C4-2B (cell line): ENCODE data around the gene ZBTB48.

Experiments used
- H3K27ac ChIP-seq: fragments of 450-650 bp; 2 replicates; pipeline ENCODE4 v1.5.1; 2017
- ZFX ChIP-seq: fragments of 450-650 bp; IDR thresholded peaks from 2 replicates; pipeline ENCODE4 v1.6.1; 2017
- TF ChIP-seq, protein P1 (sequence below): fragments of 450-650 bp; conservative IDR thresholded peaks from 2 replicates; pipeline ENCODE4 v1.5.1; 2017; ENCODE audit warnings: mild to moderate bottlenecking

ZBTB48 gene

DNA sequence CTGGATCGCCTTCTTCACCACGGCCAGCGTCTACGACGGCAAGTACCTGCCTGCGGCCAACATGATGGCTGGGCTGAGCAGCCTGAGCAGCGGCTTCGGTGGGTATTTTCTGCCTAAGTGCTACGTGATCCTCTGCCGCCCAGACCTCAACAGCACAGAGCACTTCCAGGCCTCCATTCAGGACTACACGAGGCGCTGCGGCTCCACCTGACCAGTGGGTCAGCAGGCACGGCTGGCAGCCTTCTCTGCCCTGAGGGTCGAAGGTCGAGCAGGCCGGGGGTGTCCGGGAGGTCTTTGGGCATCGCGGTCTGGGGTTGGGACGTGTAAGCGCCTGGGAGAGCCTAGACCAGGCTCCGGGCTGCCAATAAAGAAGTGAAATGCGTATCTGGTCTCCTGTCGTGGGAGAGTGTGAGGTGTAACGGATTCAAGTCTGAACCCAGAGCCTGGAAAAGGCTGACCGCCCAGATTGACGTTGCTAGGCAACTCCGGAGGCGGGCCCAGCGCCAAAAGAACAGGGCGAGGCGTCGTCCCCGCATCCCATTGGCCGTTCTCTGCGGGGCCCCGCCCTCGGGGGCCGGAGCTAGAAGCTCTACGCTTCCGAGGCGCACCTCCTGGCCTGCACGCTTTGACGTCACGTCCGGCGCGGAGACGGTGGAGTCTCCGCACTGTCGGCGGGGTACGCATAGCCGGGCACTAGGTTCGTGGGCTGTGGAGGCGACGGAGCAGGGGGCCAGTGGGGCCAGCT, at the start of gene ZBTB48:
ZBTB48 (plus strand) TSS at position 621 of the 745 bp plus-strand sequence. CDS start 616 bp downstream, outside the sequence.
- TF ChIP-seq, protein P1, sequence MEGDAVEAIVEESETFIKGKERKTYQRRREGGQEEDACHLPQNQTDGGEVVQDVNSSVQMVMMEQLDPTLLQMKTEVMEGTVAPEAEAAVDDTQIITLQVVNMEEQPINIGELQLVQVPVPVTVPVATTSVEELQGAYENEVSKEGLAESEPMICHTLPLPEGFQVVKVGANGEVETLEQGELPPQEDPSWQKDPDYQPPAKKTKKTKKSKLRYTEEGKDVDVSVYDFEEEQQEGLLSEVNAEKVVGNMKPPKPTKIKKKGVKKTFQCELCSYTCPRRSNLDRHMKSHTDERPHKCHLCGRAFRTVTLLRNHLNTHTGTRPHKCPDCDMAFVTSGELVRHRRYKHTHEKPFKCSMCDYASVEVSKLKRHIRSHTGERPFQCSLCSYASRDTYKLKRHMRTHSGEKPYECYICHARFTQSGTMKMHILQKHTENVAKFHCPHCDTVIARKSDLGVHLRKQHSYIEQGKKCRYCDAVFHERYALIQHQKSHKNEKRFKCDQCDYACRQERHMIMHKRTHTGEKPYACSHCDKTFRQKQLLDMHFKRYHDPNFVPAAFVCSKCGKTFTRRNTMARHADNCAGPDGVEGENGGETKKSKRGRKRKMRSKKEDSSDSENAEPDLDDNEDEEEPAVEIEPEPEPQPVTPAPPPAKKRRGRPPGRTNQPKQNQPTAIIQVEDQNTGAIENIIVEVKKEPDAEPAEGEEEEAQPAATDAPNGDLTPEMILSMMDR = no peak
- TF ChIP-seq ZFX = no peak
- H3K27ac ChIP-seq = peak within 1 kb of the TSS; percentile 79

- TF ChIP-seq, protein P1 = no peak
- TF ChIP-seq ZFX = no peak
- no peak overlapping the region for H3K27ac ChIP-seq
These were observed 49.2 kb upstream of the ZBTB48 start for GRCh38 chr1:6530504-6531160.

GRCh38 chr1:6531996-6532395, 47.8 kb upstream of the ZBTB48 start:
- no peak overlapping the region for H3K27ac ChIP-seq
- TF ChIP-seq, protein P1 = no peak
- TF ChIP-seq ZFX = no peak

- TF ChIP-seq, protein P1 = no peak
- no peak for TF ChIP-seq ZFX
These were observed 45.5 kb upstream of the ZBTB48 start for GRCh38 chr1:6534248-6534822.

GRCh38 chr1:6535214-6535613, 44.6 kb upstream of the ZBTB48 start:
- no peak overlapping the region for H3K27ac ChIP-seq

More at GRCh38 chr1:6534248-6534822, 45.5 kb upstream of the ZBTB48 start:
- no peak overlapping the region for H3K27ac ChIP-seq

GRCh38 chr1:6536291-6536690, 43.5 kb upstream of the ZBTB48 start:
- H3K27ac ChIP-seq = no peak overlapping the region
- TF ChIP-seq, protein P1 = no peak
- TF ChIP-seq ZFX = no peak

More at GRCh38 chr1:6535214-6535613, 44.6 kb upstream of the ZBTB48 start:
- no peak for TF ChIP-seq ZFX
- TF ChIP-seq, protein P1 = no peak

- no peak overlapping the region for H3K27ac ChIP-seq
- TF ChIP-seq, protein P1 = no peak
- TF ChIP-seq ZFX = no peak
These were observed 40.8 kb upstream of the ZBTB48 start for GRCh38 chr1:6538956-6539355.
